Measurements from ENCODE around the gene CASP2. TPM values are rescaled to one million over a fixed set of nuclear protein-coding genes. Genes with fewer than 3 reads are reported as not detected.

CASP2 gene
- total RNA-seq, 1 experiment from 2014 or later = 65.3 TPM

GRCh38 chr7:143269251-143269650 lies 18.9 kb upstream of the CASP2 start:
- no peaks in the 10 kb centered on the region for H3K79me1 ChIP-seq (ENCODE audit: insufficient read depth, low read depth, low read length, poor library complexity, severe bottlenecking)
- H4K5ac ChIP-seq (ENCODE audit: insufficient read length, low read depth, low read length) = no peak overlapping the region
- H3K18ac ChIP-seq (ENCODE audit: insufficient read length, low read depth, low read length) = no peak overlapping the region
- H3K9ac ChIP-seq (ENCODE audit: extremely low read depth, insufficient read length, low read length) = no peak overlapping the region
- Mint-ChIP-seq H3K4me3 (no peak overlapping the region), H3K9me3 (no peaks in the 10 kb centered on the region), H3K36me3 (ENCODE audit: insufficient read depth in 1 of 3, low read depth in 3 of 3) (peaks cover 0 to 10% (median 10%) of the 10 kb centered on the region in 3 experiments; a peak in 4 of 7 replicates), H3K4me1 (peaks cover 4 to 5% of the 10 kb centered on the region in 2 experiments; a peak in 1 of 4 replicates), H3K27ac (no peak overlapping the region), H3K27me3 (ENCODE audit: low read depth) (peaks cover 11% of the 10 kb centered on the region)
- no peak overlapping the region for H4K91ac ChIP-seq (ENCODE audit: insufficient read length, low read depth, low read length)
- H3K4me2 ChIP-seq (ENCODE audit: insufficient read depth, insufficient read length, low read length) = no peak overlapping the region
- no peak overlapping the region for H3K23ac ChIP-seq (ENCODE audit: insufficient read length, low read depth, low read length)
- H2BK5ac ChIP-seq (ENCODE audit: insufficient read length, low read length) = no peak overlapping the region
- H3K27me3 ChIP-seq (ENCODE audit: insufficient read depth, low read length) = no peaks in the 10 kb centered on the region
- H4K20me1 ChIP-seq (ENCODE audit: control insufficient read depth, insufficient read depth, insufficient read length) = no peaks in the 10 kb centered on the region
- no peak overlapping the region for H2BK15ac ChIP-seq (ENCODE audit: low read depth, low read length)
- H2AFZ ChIP-seq (ENCODE audit: low read length) = no peak overlapping the region
- H3K56ac ChIP-seq (ENCODE audit: insufficient read length, low read depth, low read length) = no peak overlapping the region
- no peak overlapping the region for H2BK120ac ChIP-seq (ENCODE audit: low read depth, low read length, poor library complexity, severe bottlenecking)
- no peak overlapping the region for H2BK20ac ChIP-seq (ENCODE audit: low read depth, low read length, poor library complexity, severe bottlenecking)
- no peaks in the 10 kb centered on the region for H3K9me3 ChIP-seq (ENCODE audit: control insufficient read depth, low read depth, low read length)
- no peak for DNase-seq
- H2AK5ac ChIP-seq (ENCODE audit: insufficient read length, low read length) = no peak overlapping the region
- no peaks in the 10 kb centered on the region for H3K4me1 ChIP-seq (ENCODE audit: insufficient read depth, low read length)
- H3K79me2 ChIP-seq (ENCODE audit: insufficient read depth, low read length) = no peaks in the 10 kb centered on the region
- H2BK12ac ChIP-seq (ENCODE audit: insufficient read length, low read depth, low read length) = no peak overlapping the region
- no peak overlapping the region for H3T11ph ChIP-seq (ENCODE audit: low read length)
- no CpG with 5 or more reads among the region's 5 CpGs for WGBS (ENCODE audit: extremely low coverage, insufficient read length, low lambda C conversion rate)
- H3K23me2 ChIP-seq (ENCODE audit: insufficient read length, low read depth, low read length, poor library complexity, severe bottlenecking) = no peaks in the 10 kb centered on the region
- no peak overlapping the region for H4K8ac ChIP-seq (replicated peaks; ENCODE audit: insufficient read length, low read depth, low read length)
- H3K4ac ChIP-seq (ENCODE audit: low read depth, low read length) = no peak overlapping the region
- no peak overlapping the region for H3K27ac ChIP-seq (ENCODE audit: insufficient read length, low read depth, low read length)
- no peak for TF ChIP-seq CTCF (conservative IDR thresholded peaks at IDR 0.05)
- no peak overlapping the region for H3K14ac ChIP-seq (ENCODE audit: insufficient read depth, low read length)
